ENCODE measurements around the gene ZFPL1. TPM values are rescaled to one million over a fixed set of nuclear protein-coding genes. Genes with fewer than 3 reads are reported as not detected.
A peak's percentile ranks its signal among the peaks of the same experiment; 100 is the strongest.

The ZFPL1 gene
- total RNA-seq, 1 experiment from 2014 or later, result 50.8 TPM

GRCh38 chr11:65078151-65078550 is 5.9 kb upstream of the ZFPL1 start:
- Mint-ChIP-seq H3K9me3 (ENCODE audit: unreplicated experiment) (no peaks in the 10 kb centered on the region), H3K4me3 (ENCODE audit: unreplicated experiment) (no peak overlapping the region), H3K27ac (ENCODE audit: low read depth, unreplicated experiment) (peak overlapping the region; percentile 57), H3K4me1 (ENCODE audit: insufficient read depth, unreplicated experiment) (peaks cover 27% of the 10 kb centered on the region), H3K36me3 (ENCODE audit: insufficient read depth, unreplicated experiment) (no peaks in the 10 kb centered on the region), H3K27me3 (ENCODE audit: insufficient read depth, unreplicated experiment) (no peaks in the 10 kb centered on the region)
- ChIA-PET CTCF (interaction anchor here (0.5 to 2.0 kb wide), 9 partner anchors 8 to 582 kb away, joined by 3 to 6 read pairs (median 3); no protein-coding TSS in a partner anchor), POLR2A (interaction anchor here (0.9 kb wide), 1 partner anchor 14 kb away, joined by 3 read pairs; no protein-coding TSS in a partner anchor)
- intact Hi-C loops (cut with micrococcal nuclease), result loop anchor here (5.0 kb wide), 1 partner anchor 66 kb away; the partner anchor contains the start of gene ARL2
- BruUV-seq (replicated peaks), result no TSS peak
- DNase-seq (ENCODE audit: unreplicated experiment), result peak; percentile 45
- peak; percentile 69 for TF ChIP-seq CTCF (IDR thresholded peaks at IDR 0.05; ENCODE audit: unreplicated experiment)

- H3K4me3 Mint-ChIP-seq (ENCODE audit: unreplicated experiment), result no peak overlapping the region
- POLR2A ChIA-PET, result interaction anchor here (0.6 to 0.9 kb wide), 2 partner anchors 15 to 101 kb away, joined by 3 read pairs; no protein-coding TSS in a partner anchor
- TF ChIP-seq CTCF (IDR thresholded peaks at IDR 0.05; ENCODE audit: unreplicated experiment), result no peak
- BruUV-seq (replicated peaks), result no TSS peak
- peaks cover 31% of the 10 kb centered on the region for H3K4me1 Mint-ChIP-seq (ENCODE audit: insufficient read depth, unreplicated experiment)
- CTCF ChIA-PET, result interaction anchor here (0.5 to 2.0 kb wide), 7 partner anchors 9 to 583 kb away, joined by 3 to 6 read pairs (median 3); no protein-coding TSS in a partner anchor
- H3K27me3 Mint-ChIP-seq (ENCODE audit: insufficient read depth, unreplicated experiment), result no peaks in the 10 kb centered on the region
- DNase-seq (ENCODE audit: unreplicated experiment), result no peak
- intact Hi-C loops (cut with micrococcal nuclease), result loop anchor here (5.0 kb wide), 1 partner anchor 67 kb away; the partner anchor contains the start of gene ARL2
- H3K9me3 Mint-ChIP-seq (ENCODE audit: unreplicated experiment), result no peaks in the 10 kb centered on the region
- peak overlapping the region; percentile 57 for H3K27ac Mint-ChIP-seq (ENCODE audit: low read depth, unreplicated experiment)
- no peaks in the 10 kb centered on the region for H3K36me3 Mint-ChIP-seq (ENCODE audit: insufficient read depth, unreplicated experiment)
These were observed 5.2 kb upstream of the ZFPL1 start for GRCh38 chr11:65078786-65079342.

- Mint-ChIP-seq H3K9me3 (ENCODE audit: unreplicated experiment) (no peaks in the 10 kb centered on the region), H3K27me3 (ENCODE audit: insufficient read depth, unreplicated experiment) (no peaks in the 10 kb centered on the region), H3K27ac (ENCODE audit: low read depth, unreplicated experiment) (peak overlapping the region; percentile 99), H3K4me3 (ENCODE audit: unreplicated experiment) (peak overlapping the region; percentile 99), H3K36me3 (ENCODE audit: insufficient read depth, unreplicated experiment) (peaks cover 32% of the 10 kb centered on the region), H3K4me1 (ENCODE audit: insufficient read depth, unreplicated experiment) (peaks cover 32% of the 10 kb centered on the region)
- ChIA-PET CTCF (interaction anchor here (0.7 to 1.7 kb wide), 2 partner anchors 33 to 43 kb away, joined by 3 to 10 read pairs; partner anchors contain the start of gene SAC3D1), POLR2A (interaction anchor here (0.7 to 1.7 kb wide), 6 partner anchors 14 to 56 kb away, joined by 3 to 11 read pairs (median 4); partner anchors contain the start of genes FAU, MRPL49, SNX15 and ZNHIT2)
- TF ChIP-seq CTCF (IDR thresholded peaks at IDR 0.05; ENCODE audit: unreplicated experiment), result no peak
- intact Hi-C loops (cut with micrococcal nuclease), result loop anchor here (5.0 kb wide), 2 partner anchors 41 to 56 kb away; partner anchors contain the start of genes SAC3D1 and SNX15
- DNase-seq (ENCODE audit: unreplicated experiment), result no peak
- BruUV-seq (replicated peaks), result TSS peak; percentile 54
These were observed 738 bp upstream of the ZFPL1 start for GRCh38 chr11:65083134-65083833.

All from MCF 10A (cell line).